Activated naive CD8-positive, alpha-beta T cell treated with anti-CD3 and anti-CD28 coated beads, Interleukin-2, amount 50 U/mL, for 24 hours (primary cell): Measurements from ENCODE around the gene GSS.
"Not testable (repeated sequence)": the region's sequence is repeated elsewhere in the genome, so short reads cannot be mapped to it uniquely, and the experiment has no call there.

Source experiments
- ATAC-seq: fragments of 150-1000 bp; cut with Tn5 transposase; one replicate; pipeline ENCODE4 v1.10.0; 2021
- DNase-seq: peaks from one replicate; pipeline ENCODE4 v3.0.0; 2021
- H3K27ac Mint-ChIP-seq: one replicate; pipeline ENCODE4 v1.8.0; 2021; ENCODE audit warnings: mild to moderate bottlenecking, mixed read lengths
- H3K27me3 Mint-ChIP-seq: one replicate; pipeline ENCODE4 v1.8.0; 2021; ENCODE audit warnings: mixed read lengths
- H3K36me3 Mint-ChIP-seq: one replicate; pipeline ENCODE4 v1.8.0; 2021; ENCODE audit warnings: low read depth, mixed read lengths
- H3K4me1 Mint-ChIP-seq: one replicate; pipeline ENCODE4 v1.8.0; 2021; ENCODE audit warnings: mixed read lengths
- H3K4me3 Mint-ChIP-seq: one replicate; pipeline ENCODE4 v1.8.0; 2021; ENCODE audit warnings: mild to moderate bottlenecking, moderate library complexity, mixed read lengths
- H3K9me3 Mint-ChIP-seq: one replicate; pipeline ENCODE4 v1.8.0; 2021; ENCODE audit warnings: mixed read lengths

Gene GSS

DNA sequence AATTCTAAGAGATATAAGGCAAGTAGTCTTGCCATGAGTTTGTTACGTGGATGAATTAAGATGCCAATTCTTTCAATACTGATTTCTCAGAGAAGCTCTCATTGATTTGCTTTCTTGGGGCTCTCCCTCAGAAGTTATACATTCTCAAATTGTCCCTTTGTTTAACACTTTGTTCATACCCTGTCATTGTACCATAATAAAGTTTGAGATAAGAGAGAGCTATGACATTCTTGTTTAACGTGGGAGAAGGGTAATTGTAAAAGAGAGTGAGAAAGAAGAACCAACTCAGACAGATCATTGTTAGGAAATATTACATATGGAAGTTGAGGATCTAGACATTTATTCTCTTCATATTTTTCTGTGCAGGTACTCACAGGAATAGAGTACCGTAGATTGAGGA lies 60.1 kb downstream of the GSS start:
- no peak for DNase-seq
- no peak for ATAC-seq
- H3K4me1 Mint-ChIP-seq = peaks cover 20% of the 10 kb centered on the region
- no peaks in the 10 kb centered on the region for H3K9me3 Mint-ChIP-seq
- no peaks in the 10 kb centered on the region for H3K27me3 Mint-ChIP-seq
- H3K36me3 Mint-ChIP-seq = no peaks in the 10 kb centered on the region
- H3K27ac Mint-ChIP-seq = no peak overlapping the region
- no peak overlapping the region for H3K4me3 Mint-ChIP-seq

DNA sequence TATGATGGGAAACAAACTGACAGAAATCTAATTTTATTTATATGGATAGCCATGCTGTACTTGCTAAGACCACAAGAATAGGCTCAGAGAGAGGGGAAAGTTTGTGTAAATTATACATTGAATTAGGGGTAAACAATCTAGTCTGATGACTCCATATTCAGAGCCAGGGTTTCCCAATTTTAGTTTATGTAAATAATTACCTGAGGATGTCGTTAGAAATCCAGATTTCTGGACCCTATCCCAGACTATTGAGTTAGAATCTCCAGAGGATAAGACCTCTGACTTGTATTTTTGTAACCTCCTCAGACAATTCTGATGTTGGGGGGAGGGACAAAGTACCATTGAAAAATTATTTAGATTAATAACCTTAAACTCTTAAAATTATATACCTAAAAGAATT lies 60.9 kb downstream of the GSS start:
- no peak for DNase-seq
- Mint-ChIP-seq H3K4me3 (no peak overlapping the region), H3K27ac (no peak overlapping the region), H3K9me3 (no peaks in the 10 kb centered on the region), H3K27me3 (no peaks in the 10 kb centered on the region), H3K36me3 (no peaks in the 10 kb centered on the region), H3K4me1 (peaks cover 23% of the 10 kb centered on the region)
- no peak for ATAC-seq

DNA sequence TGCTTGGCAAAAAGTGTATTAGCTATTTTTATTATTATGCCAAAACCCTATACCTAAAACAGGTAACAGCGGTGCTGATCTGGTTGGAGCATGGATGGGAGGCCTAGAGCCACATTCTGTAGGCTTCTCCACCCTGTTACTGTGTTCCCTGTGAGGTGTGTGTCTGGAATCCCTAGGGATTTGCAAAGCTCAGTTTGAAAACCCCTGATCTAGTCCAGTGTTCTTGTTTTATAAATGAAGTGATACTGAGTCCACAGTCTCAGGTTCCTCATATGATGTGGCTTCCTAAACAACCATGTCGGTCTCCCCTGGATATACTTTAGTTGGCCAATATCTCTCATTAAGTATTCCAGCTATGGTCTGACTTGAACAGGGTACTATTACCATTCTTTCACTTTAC lies 62.9 kb downstream of the GSS start:
- ATAC-seq = no peak
- H3K4me3 Mint-ChIP-seq = no peak overlapping the region
- H3K36me3 Mint-ChIP-seq = no peaks in the 10 kb centered on the region
- no peaks in the 10 kb centered on the region for H3K27me3 Mint-ChIP-seq
- DNase-seq = no peak
- no peaks in the 10 kb centered on the region for H3K9me3 Mint-ChIP-seq
- H3K27ac Mint-ChIP-seq = no peak overlapping the region
- peaks cover 23% of the 10 kb centered on the region for H3K4me1 Mint-ChIP-seq

DNA sequence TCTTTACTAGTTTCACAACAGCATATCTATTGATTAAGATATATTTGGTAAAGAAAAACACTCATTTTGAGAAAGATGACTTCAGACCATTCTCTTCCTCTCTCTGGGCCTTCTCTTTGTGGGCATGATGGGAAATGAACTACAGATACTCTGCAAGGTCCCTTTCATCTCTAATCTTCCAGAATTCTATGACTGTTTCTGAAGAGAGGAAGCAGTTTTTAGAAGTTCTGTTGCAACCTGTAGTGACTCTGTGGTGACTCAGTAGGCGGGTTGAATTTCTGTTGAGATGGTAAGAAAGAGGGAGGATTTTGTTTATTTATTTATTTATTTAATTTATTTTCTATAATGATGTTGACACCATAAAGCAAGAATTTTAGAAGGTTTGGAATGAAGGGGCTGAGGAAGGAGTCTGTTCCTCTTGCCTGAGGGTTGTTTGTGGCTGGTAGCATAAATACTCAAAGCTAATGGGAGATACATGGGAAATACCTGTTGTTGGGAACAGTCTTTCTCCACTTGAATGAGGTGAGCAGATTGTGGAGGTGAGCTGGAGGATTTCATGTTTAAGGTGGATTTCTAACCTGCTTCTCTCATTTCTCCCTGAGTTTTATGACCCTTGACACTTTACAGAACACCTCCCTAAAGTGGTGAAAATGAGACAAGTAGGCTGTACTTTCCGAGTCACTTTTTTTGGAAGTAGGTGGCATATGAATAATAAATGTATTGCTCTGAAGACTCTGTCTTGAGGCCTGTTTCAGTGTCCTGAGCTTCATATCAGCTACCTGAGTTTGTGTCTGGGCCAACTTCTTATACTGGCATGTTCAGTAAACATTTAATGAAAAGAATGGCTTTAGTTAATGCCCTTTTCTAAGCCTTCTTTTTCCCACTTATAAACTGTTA lies 64.2 kb downstream of the GSS start:
- H3K27me3 Mint-ChIP-seq = no peaks in the 10 kb centered on the region
- H3K36me3 Mint-ChIP-seq = no peaks in the 10 kb centered on the region
- peaks cover 23% of the 10 kb centered on the region for H3K4me1 Mint-ChIP-seq
- peak overlapping the region; percentile 30 for H3K27ac Mint-ChIP-seq
- H3K9me3 Mint-ChIP-seq = no peaks in the 10 kb centered on the region
- no peak overlapping the region for H3K4me3 Mint-ChIP-seq
- DNase-seq (peak; percentile 11), ATAC-seq (peak; percentile 91)

DNA sequence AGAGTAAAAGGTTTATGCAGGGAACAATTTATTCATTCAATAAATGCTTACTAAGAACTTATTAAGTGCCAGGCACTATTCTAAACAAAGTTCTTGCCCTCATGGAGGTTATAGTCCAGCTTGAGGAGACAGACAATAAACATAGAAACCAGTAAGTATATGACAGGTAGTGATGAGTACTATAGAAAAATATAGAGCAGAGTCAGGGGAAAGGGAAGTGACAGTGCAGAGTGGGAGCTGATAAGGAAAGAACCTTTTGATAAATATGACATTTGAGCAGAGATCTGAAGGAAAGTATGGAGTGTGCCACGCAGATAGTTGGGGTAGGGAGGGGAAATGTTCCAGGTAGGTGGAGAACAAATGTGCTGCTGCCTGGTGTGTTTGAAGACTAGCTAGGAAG lies 67.1 kb downstream of the GSS start:
- Mint-ChIP-seq H3K9me3 (no peaks in the 10 kb centered on the region), H3K36me3 (no peaks in the 10 kb centered on the region), H3K4me1 (peaks cover 23% of the 10 kb centered on the region), H3K27me3 (no peaks in the 10 kb centered on the region), H3K4me3 (no peak overlapping the region), H3K27ac (no peak overlapping the region)
- DNase-seq (no peak), ATAC-seq (no peak)

DNA sequence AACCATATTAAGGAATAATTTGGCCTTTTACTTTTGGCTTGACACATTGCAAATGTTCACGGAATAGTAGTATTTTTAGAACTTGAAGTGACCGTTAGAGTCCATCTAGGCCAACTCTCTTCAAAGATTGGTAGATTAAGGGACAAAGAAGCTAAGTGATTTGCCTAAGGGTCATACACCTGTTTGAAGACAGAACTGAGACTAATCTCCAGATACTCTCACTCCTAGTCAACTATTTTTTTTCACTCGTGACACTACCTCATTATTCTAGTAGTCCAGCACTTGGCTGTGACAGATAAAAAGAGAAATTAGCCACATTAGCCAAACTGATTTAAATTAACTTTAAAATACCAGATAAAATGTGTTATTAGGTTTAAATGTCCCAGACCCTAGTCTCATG lies 68.6 kb downstream of the GSS start:
- no peak overlapping the region for H3K27ac Mint-ChIP-seq
- H3K36me3 Mint-ChIP-seq = peaks cover 2% of the 10 kb centered on the region
- H3K4me3 Mint-ChIP-seq = no peak overlapping the region

DNA sequence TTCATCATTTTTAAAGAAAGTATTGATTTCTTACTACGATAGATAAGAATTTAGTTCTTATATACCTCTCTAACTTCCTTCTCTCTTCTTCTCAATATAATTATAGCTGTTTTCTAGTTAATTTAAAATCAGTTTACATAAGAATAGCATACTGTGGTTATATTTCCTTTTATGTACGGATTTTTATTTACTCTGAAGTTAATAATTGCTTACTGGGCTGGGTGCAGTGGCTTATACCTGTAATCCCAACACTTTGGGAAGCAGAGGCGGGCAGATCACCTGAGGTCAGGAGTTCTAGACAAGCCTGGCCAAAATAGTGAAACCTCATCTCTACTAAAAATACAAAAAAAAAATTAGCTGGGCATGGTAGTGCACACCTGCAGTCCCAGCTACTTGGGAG lies 69.5 kb downstream of the GSS start:
- DNase-seq (no peak), ATAC-seq (no peak)
- Mint-ChIP-seq H3K36me3 (peaks cover 2% of the 10 kb centered on the region), H3K27me3 (no peaks in the 10 kb centered on the region), H3K9me3 (no peaks in the 10 kb centered on the region), H3K4me1 (peaks cover 7% of the 10 kb centered on the region), H3K4me3 (no peak overlapping the region), H3K27ac (no peak overlapping the region)

More for the DNA sequence above, 68.6 kb downstream of the GSS start:
- peaks cover 16% of the 10 kb centered on the region for H3K4me1 Mint-ChIP-seq
- DNase-seq (no peak), ATAC-seq (no peak)
- no peaks in the 10 kb centered on the region for H3K9me3 Mint-ChIP-seq
- no peaks in the 10 kb centered on the region for H3K27me3 Mint-ChIP-seq

DNA sequence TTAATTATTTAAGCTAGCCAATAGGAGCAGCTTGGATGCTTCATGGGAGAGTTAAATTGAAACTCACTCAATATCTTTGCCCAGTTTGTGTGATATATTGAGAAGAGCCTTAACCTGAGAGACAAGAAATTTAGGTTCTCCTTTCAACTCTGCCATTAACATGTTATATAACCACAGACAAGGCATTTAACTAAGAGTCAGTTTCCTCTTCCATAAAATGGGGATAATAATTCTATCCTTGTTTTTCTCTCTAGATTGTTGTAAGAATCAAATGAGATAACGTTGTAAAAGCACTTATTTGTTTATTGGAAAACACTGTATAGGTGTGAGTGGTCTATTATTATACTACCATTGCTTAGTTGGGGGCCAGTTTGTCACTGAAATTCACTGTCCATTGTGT lies 71.3 kb downstream of the GSS start:
- no peak overlapping the region for H3K4me3 Mint-ChIP-seq
- H3K9me3 Mint-ChIP-seq = no peaks in the 10 kb centered on the region
- H3K36me3 Mint-ChIP-seq = peaks cover 2% of the 10 kb centered on the region
- H3K27me3 Mint-ChIP-seq = no peaks in the 10 kb centered on the region
- DNase-seq = no peak
- H3K27ac Mint-ChIP-seq = no peak overlapping the region
- H3K4me1 Mint-ChIP-seq = no peaks in the 10 kb centered on the region
- no peak for ATAC-seq

DNA sequence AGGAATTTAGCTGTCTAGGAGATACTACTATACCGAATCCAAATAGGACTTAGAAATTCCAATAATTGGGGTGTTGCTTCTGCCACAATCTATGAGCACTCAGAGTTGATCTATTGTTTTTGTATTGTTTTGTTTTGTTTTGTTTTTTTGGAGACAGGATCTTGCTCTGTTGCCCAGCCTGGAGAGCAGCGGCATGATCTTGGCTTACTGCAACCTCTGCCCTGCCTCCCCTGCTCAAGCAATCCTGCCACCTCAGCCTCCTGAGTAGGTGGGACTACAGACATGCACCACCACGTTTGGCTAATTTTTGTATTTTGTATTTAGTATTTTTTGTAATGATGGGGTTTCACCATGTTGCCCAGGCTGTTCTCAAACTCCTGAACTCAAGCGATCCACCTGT lies 71.8 kb downstream of the GSS start:
- no peaks in the 10 kb centered on the region for H3K4me1 Mint-ChIP-seq
- DNase-seq (no peak), ATAC-seq (no peak)
- H3K4me3 Mint-ChIP-seq = no peak overlapping the region
- no peak overlapping the region for H3K27ac Mint-ChIP-seq
- no peaks in the 10 kb centered on the region for H3K27me3 Mint-ChIP-seq
- H3K36me3 Mint-ChIP-seq = peaks cover 2% of the 10 kb centered on the region
- no peaks in the 10 kb centered on the region for H3K9me3 Mint-ChIP-seq

DNA sequence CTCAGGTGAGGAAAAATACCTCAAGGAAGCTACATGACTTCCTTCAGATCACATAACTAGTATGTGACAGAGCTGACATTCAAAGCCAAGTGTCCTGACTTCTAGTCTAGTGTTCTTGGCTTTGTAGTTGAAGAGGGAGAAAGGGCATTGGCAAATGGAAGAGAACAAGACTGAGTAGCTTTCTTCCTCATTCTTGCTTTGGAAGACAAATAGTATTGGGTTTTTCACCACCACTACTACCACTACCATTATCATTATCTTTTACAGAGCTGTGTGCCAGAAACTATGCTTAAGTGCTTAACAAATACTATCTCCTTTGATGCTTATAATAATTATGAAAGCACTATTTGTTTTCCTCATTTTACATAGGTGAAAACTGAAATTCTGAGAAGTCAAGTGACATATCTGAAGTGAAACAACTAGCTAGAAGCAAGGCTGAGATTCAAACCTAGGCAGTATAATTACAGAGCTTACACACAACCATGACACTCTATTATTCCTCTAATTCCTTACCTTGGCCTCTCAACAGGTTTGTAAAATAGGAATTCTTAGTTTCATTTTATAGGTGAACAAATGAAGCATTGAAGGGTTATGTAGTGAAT lies 72.4 kb downstream of the GSS start:
- Mint-ChIP-seq H3K27ac (no peak overlapping the region), H3K4me3 (no peak overlapping the region), H3K4me1 (no peaks in the 10 kb centered on the region), H3K36me3 (peaks cover 2% of the 10 kb centered on the region), H3K9me3 (no peaks in the 10 kb centered on the region), H3K27me3 (no peaks in the 10 kb centered on the region)
- ATAC-seq = no peak
- DNase-seq = no peak

DNA sequence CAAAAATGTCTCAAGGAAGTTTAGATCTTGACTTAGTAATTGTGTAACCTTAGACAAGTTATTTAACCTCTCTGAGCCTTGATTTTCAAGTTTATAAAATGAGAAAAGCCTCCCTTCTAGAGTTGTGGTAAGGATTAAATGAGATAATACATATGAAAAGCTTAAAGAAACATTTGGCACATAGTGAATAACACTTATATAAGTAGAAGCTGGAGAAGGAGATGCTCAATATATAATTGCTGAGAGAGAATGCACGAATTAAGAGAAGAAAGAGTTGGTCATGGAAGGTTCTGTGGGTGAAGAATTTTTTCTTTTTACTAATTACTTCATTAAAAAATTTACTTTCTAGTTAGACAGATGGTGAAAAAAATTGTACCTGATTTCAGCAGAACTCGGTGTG lies 73.9 kb downstream of the GSS start:
- Mint-ChIP-seq H3K4me3 (no peak overlapping the region), H3K27me3 (no peaks in the 10 kb centered on the region), H3K4me1 (peaks cover 5% of the 10 kb centered on the region), H3K9me3 (no peaks in the 10 kb centered on the region), H3K27ac (no peak overlapping the region), H3K36me3 (peaks cover 2% of the 10 kb centered on the region)
- no peak for DNase-seq
- ATAC-seq = no peak

DNA sequence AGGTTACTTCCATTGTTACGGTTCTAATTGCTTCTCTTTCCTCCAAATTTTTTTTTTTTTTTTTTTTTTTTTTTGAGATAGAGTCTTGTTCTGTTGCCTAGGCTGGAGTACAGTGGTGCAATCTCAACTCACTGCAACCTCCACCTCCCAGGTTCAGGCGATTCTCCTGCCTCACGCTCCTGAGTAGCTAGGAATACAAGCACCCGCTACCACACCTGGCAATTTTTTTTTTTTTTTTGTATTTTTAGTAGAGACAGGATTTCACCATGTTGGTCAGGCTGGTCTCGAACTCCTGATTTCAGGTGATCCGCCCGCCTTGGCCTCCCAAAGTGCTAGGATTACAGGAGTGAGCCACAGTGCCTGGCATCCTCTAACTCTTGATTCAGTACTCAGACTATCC lies 74.6 kb downstream of the GSS start:
- not testable (repeated sequence) for H3K27me3 Mint-ChIP-seq, DNase-seq, H3K27ac Mint-ChIP-seq, H3K9me3 Mint-ChIP-seq, ATAC-seq, H3K36me3 Mint-ChIP-seq, H3K4me1 Mint-ChIP-seq, H3K4me3 Mint-ChIP-seq

DNA sequence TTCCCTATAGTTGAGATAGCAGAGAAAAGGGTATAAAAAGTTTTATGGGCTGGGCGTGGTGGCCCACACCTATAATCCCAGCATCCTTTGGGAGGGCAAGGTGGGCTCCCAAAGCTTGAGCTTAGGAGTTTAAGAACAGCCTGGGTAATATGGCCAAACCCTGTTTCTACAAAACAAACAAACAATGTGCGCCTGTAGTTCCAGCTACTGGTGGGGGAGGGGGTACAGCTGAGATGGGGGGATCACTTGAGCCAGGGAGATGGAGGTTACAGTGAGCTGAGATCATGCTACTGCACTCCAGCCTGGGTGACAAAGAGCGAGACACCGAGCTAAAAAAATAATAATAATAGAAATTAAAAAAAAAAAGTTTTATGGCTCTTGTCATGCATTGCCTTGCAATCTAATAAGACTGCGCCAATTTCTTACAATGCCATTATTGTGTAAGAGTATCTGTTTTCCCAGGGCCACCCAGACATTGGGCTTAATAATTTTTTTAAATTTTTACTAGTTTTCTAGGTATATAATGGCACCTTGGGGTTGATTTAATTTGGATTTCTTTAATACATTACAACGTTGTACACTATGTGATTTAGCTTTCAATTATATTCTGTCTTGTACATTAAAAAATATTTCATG lies 75.3 kb downstream of the GSS start:
- no peaks in the 10 kb centered on the region for H3K9me3 Mint-ChIP-seq
- H3K27me3 Mint-ChIP-seq = no peaks in the 10 kb centered on the region
- H3K36me3 Mint-ChIP-seq = peaks cover 2% of the 10 kb centered on the region
- no peak overlapping the region for H3K4me3 Mint-ChIP-seq
- no peak overlapping the region for H3K27ac Mint-ChIP-seq
- ATAC-seq = no peak
- no peak for DNase-seq
- H3K4me1 Mint-ChIP-seq = peaks cover 13% of the 10 kb centered on the region
